H1 (cell line): ENCODE data around the gene CTIF. TPM values are rescaled to one million over a fixed set of nuclear protein-coding genes. Genes with fewer than 3 reads are reported as not detected.
A peak's percentile ranks its signal among the peaks of the same experiment; 100 is the strongest.

Source experiments
- CTCF ChIA-PET: fragments of 300-600 bp; sonication (Branson Sonifier 250); formaldehyde crosslinking; loops from one replicate; lab custom pipeline; 2021; ENCODE audit not compliant: partially characterized antibody; lab: Charles Lee
- POLR2A ChIA-PET: fragments of 300-600 bp; sonication (Branson Sonifier 250); formaldehyde crosslinking; loops from one replicate; lab custom pipeline; 2021; ENCODE audit warnings: inconsistent platforms; ENCODE audit not compliant: partially characterized antibody; lab: Charles Lee
- DNase-seq, 2 experiments: peaks; one replicate each; pipeline versions ENCODE4 v3.0.0 to v3.0.0-alpha.2; 2010 to 2022; ENCODE audit warnings: low spot score in 2 of 2, low read depth in 1 of 2, mixed read lengths in 1 of 2
- FAIRE-seq: peaks from 2 replicates; lab custom pipeline; 2011; peaks lifted over from hg19 to GRCh38; lab: Jason Lieb, UNC
- H2AFZ ChIP-seq: 2 replicates; pipeline ENCODE4 v1.8.1; 2012; ENCODE audit warnings: low read length, inconsistent platforms
- H2AK5ac ChIP-seq: 2 replicates; pipeline ENCODE4 v1.6.1; 2013; ENCODE audit warnings: low read depth, low read length
- H2BK120ac ChIP-seq: replicated peaks from 2 replicates; pipeline ENCODE3; 2013; ENCODE audit warnings: low read depth, low read length, inconsistent platforms
- H2BK12ac ChIP-seq: 2 replicates; pipeline ENCODE4 v1.6.1; 2013; ENCODE audit warnings: low read depth, low read length
- H2BK15ac ChIP-seq: 2 replicates; pipeline ENCODE4 v1.6.1; 2013; ENCODE audit warnings: low read length
- H2BK20ac ChIP-seq: 2 replicates; pipeline ENCODE4 v1.6.1; 2013; ENCODE audit warnings: low read length
- H2BK5ac ChIP-seq: 2 replicates; pipeline ENCODE4 v1.6.1; 2013; ENCODE audit warnings: low read depth, low read length
- H3K14ac ChIP-seq: 2 replicates; pipeline ENCODE4 v1.6.1; 2013; ENCODE audit warnings: inconsistent platforms; ENCODE audit not compliant: insufficient read length
- H3K18ac ChIP-seq: 2 replicates; pipeline ENCODE4 v1.6.1; 2013; ENCODE audit warnings: low read length; ENCODE audit errors: extremely low read depth
- H3K23ac ChIP-seq: 2 replicates; pipeline ENCODE4 v1.6.1; 2013; ENCODE audit warnings: inconsistent platforms; ENCODE audit not compliant: insufficient read length
- H3K23me2 ChIP-seq: 2 replicates; pipeline ENCODE4 v1.6.1; 2013; ENCODE audit warnings: low read depth, low read length
- H3K27ac ChIP-seq: 2 replicates; pipeline ENCODE4 v1.6.1; 2011; ENCODE audit warnings: low read depth, low read length, inconsistent platforms
- H3K27me3 ChIP-seq, 4 experiments: replicated peaks in 1 of 4; 1 replicate in 1 of 4; 2 replicates in 3 of 4; pipeline versions ENCODE4 v1.6.1 to v1.8.1; 2011 to 2013; ENCODE audit warnings: low read length in 3 of 4, mild to moderate bottlenecking in 3 of 4, inconsistent platforms in 2 of 4, mixed read lengths in 2 of 4, moderate library complexity in 1 of 4; ENCODE audit not compliant: control insufficient read depth in 3 of 4, insufficient read depth in 3 of 4; ENCODE audit errors: extremely low read depth in 1 of 4
- H3K36me3 ChIP-seq, 4 experiments: 2 replicates each; pipeline versions ENCODE4 v1.6.1 to v1.8.1; 2011 to 2013; ENCODE audit warnings: mild to moderate bottlenecking in 4 of 4, low read length in 3 of 4, moderate library complexity in 2 of 4, control low read depth in 1 of 4, inconsistent platforms in 1 of 4; ENCODE audit not compliant: insufficient read depth in 4 of 4, control insufficient read depth in 2 of 4
- H3K4ac ChIP-seq: replicated peaks from 2 replicates; pipeline ENCODE3; 2013; ENCODE audit warnings: low read length, low read depth, mixed read lengths, inconsistent platforms; ENCODE audit not compliant: insufficient read length
- H3K4me1 ChIP-seq, 4 experiments: replicated peaks in 1 of 4; 1 replicate in 1 of 4; 2 replicates in 3 of 4; pipeline versions ENCODE4 v1.6.1 to v1.8.1; 2011 to 2013; ENCODE audit warnings: low read length in 3 of 4, inconsistent platforms in 2 of 4, mixed read lengths in 1 of 4; ENCODE audit not compliant: insufficient read depth in 4 of 4, control insufficient read depth in 3 of 4
- H3K4me2 ChIP-seq, 2 experiments: 2 replicates each; pipeline versions ENCODE4 v1.6.1 to v1.8.1; 2011 to 2013; ENCODE audit warnings: low read depth in 2 of 2, low read length in 2 of 2, control low read depth in 1 of 2, inconsistent platforms in 1 of 2, mild to moderate bottlenecking in 1 of 2; ENCODE audit not compliant: insufficient read depth in 1 of 2
- H3K4me3 ChIP-seq, 4 experiments: fragments of 200-600, 300-600 bp in 1 of 4; sonication (generic), shearing (Covaris generic), sonication (Bioruptor Twin) in 1 of 4; 2 replicates each; pipeline versions ENCODE4 v1.5.1 to v1.8.1; 2011 to 2016; ENCODE audit warnings: low read length in 4 of 4, low read depth in 3 of 4, control low read depth in 2 of 4, inconsistent platforms in 2 of 4, mild to moderate bottlenecking in 2 of 4, mixed read lengths in 1 of 4, moderate library complexity in 1 of 4; ENCODE audit not compliant: insufficient read depth in 2 of 4; ENCODE audit errors: extremely low read depth in 1 of 4
- H3K56ac ChIP-seq: replicated peaks from 2 replicates; pipeline ENCODE3; 2013; ENCODE audit warnings: low read depth, mild to moderate bottlenecking, mixed read lengths, low read length, inconsistent platforms; ENCODE audit not compliant: insufficient read length
- H3K79me1 ChIP-seq: 2 replicates; pipeline ENCODE4 v1.6.1; 2013; ENCODE audit warnings: low read depth, low read length, control low read depth
- H3K79me2 ChIP-seq, 2 experiments: 2 replicates each; pipeline versions ENCODE4 v1.6.1 to v1.8.1; 2012 to 2013; ENCODE audit warnings: low read length in 2 of 2, mild to moderate bottlenecking in 2 of 2, inconsistent platforms in 1 of 2; ENCODE audit not compliant: insufficient read depth in 2 of 2, control insufficient read depth in 1 of 2
- H3K9ac ChIP-seq, 4 experiments: replicated peaks in 1 of 4; 1 replicate in 1 of 4; 2 replicates in 3 of 4; pipeline versions ENCODE4 v1.6.1 to v1.8.1; 2011 to 2013; ENCODE audit warnings: low read depth in 3 of 4, low read length in 3 of 4, control low read depth in 2 of 4, mild to moderate bottlenecking in 2 of 4, moderate library complexity in 2 of 4, inconsistent platforms in 1 of 4; ENCODE audit errors: extremely low read depth in 1 of 4
- H3K9me3 ChIP-seq, 2 experiments: 2 replicates each; pipeline versions ENCODE4 v1.6.1 to v1.8.1; 2012 to 2013; ENCODE audit warnings: mild to moderate bottlenecking in 2 of 2, moderate library complexity in 2 of 2, control low read depth in 1 of 2, inconsistent platforms in 1 of 2, low read depth in 1 of 2, low read length in 1 of 2, mixed read lengths in 1 of 2; ENCODE audit not compliant: insufficient read depth in 2 of 2
- H4K20me1 ChIP-seq, 2 experiments: replicated peaks in 1 of 2; 2 replicates each; pipeline versions ENCODE3 to v1.8.1; 2011 to 2013; ENCODE audit warnings: inconsistent platforms in 2 of 2, low read length in 2 of 2, mild to moderate bottlenecking in 1 of 2; ENCODE audit not compliant: insufficient read depth in 2 of 2, control insufficient read depth in 1 of 2
- H4K5ac ChIP-seq: 2 replicates; pipeline ENCODE4 v1.6.1; 2013; ENCODE audit warnings: low read length, low read depth, mixed read lengths, inconsistent platforms; ENCODE audit not compliant: insufficient read length
- H4K8ac ChIP-seq: 2 replicates; pipeline ENCODE4 v1.8.0; 2013; ENCODE audit warnings: mild to moderate bottlenecking, moderate library complexity, low read length, inconsistent platforms; ENCODE audit not compliant: insufficient read depth; ENCODE audit errors: extremely low read depth
- H4K91ac ChIP-seq: replicated peaks from 2 replicates; pipeline ENCODE3; 2013; ENCODE audit warnings: low read length, mixed read lengths, inconsistent platforms; ENCODE audit not compliant: insufficient read length
- ASH2L ChIP-seq: fragments of 200-600, 300-600 bp; sonication (generic); IDR thresholded peaks from one replicate; pipeline ENCODE4 v1.7.1; 2017; ENCODE audit warnings: low read length
- CHD2 ChIP-seq: IDR thresholded peaks from 2 replicates; pipeline ENCODE4 v1.6.1; 2012; ENCODE audit warnings: low read length, improper control_type of control experiment
- CTCF ChIP-seq, 3 experiments: IDR thresholded peaks; 1 replicate in 2 of 3; 2 replicates in 1 of 3; pipeline versions ENCODE4 v1.5.1 to v1.6.1; 2011; ENCODE audit warnings: low read length in 3 of 3, mild to moderate bottlenecking in 3 of 3, inconsistent platforms in 2 of 3, low read depth in 1 of 3, moderate library complexity in 1 of 3; ENCODE audit not compliant: insufficient read depth in 1 of 3; ENCODE audit errors: control extremely low read depth in 1 of 3
- JUND ChIP-seq: IDR thresholded peaks from 2 replicates; pipeline ENCODE4 v1.6.1; 2011; ENCODE audit warnings: mild to moderate bottlenecking, improper control_type of control experiment, low read length
- RAD21 ChIP-seq, 2 experiments: IDR thresholded peaks in 1 of 2; conservative IDR thresholded peaks in 1 of 2; 2 replicates each; pipeline ENCODE4 v1.6.1; 2011; ENCODE audit warnings: low read depth in 2 of 2, low read length in 2 of 2, improper control_type of control experiment in 1 of 2, inconsistent platforms in 1 of 2, mild to moderate bottlenecking in 1 of 2, moderate library complexity in 1 of 2
- RBBP5 ChIP-seq: IDR thresholded peaks from 2 replicates; pipeline ENCODE4 v1.7.1; 2012; ENCODE audit warnings: low read depth, mild to moderate bottlenecking, inconsistent platforms, low read length, moderate library complexity, borderline replicate concordance
- TEAD4 ChIP-seq: IDR thresholded peaks from 2 replicates; pipeline ENCODE4 v1.6.1; 2012; ENCODE audit warnings: low read depth, low read length, inconsistent platforms, mixed read lengths
- YY1 ChIP-seq: IDR thresholded peaks from 2 replicates; pipeline ENCODE4 v1.6.1; 2011; ENCODE audit warnings: low read depth, mild to moderate bottlenecking, low read length
- WGBS, 2 experiments: shearing (Covaris generic) in 1 of 2; methylation state at CpG; one replicate each; pipeline versions ENCODE4 v1.1.6 to v1.1.7; 2013 to 2015; ENCODE audit warnings: low lambda C conversion rate in 2 of 2, mixed read lengths in 2 of 2, inconsistent platforms in 1 of 2, low coverage in 1 of 2, missing lambda C conversion rate in 1 of 2; ENCODE audit not compliant: insufficient replicate concordance in 2 of 2, insufficient coverage in 1 of 2, insufficient read length in 1 of 2; ENCODE audit errors: extremely low coverage in 1 of 2, missing lambda C conversion rate in 1 of 2; 5-methylcytosine and 5-hydroxymethylcytosine counted together
- polyA plus RNA-seq, 7 experiments: library from polyadenylated mRNA; depleted of rRNA in 3 of 7; stranded (reverse) in 5 of 7; unstranded in 2 of 7; fragments of >200 nt in 5 of 7; fragments of 200-250 nt in 2 of 7; gene quantifications; 1 replicate in 5 of 7; 2 replicates in 1 of 7; 4 replicates in 1 of 7; pipeline versions ENCODE4 v1.2.1 to v1.2.3, GENCODE V29; 2011 to 2013; ENCODE audit warnings: missing spikeins in 2 of 7, mixed read lengths in 2 of 7
- total RNA-seq: library from RNA; stranded (reverse); fragmentation: NEBNext Ultra II Directional; extraction: Animal tissue kit (Norgen Biotek cat#: 25700); gene quantifications from 2 replicates; pipeline ENCODE4 v1.2.1, GENCODE V29; 2021

The CTIF gene
- total and polyA plus RNA-seq, 2 of the 8 experiments (the other 6 are each of a cell fraction or from before 2014, with no cell fraction given): 9.0 to 17.8 TPM

GRCh38 chr18:48827291-48828193, 288.7 kb downstream of the CTIF start:
- no peak overlapping the region for H3K9ac ChIP-seq
- H2BK15ac ChIP-seq: no peak overlapping the region
- H2BK20ac ChIP-seq: peak overlapping the region; percentile 3; the same call in 1 of the 2 replicates
- no peak overlapping the region for H3K4ac ChIP-seq
- H3K27me3 ChIP-seq: no peaks in the 10 kb centered on the region
- POLR2A ChIA-PET: interaction anchor here (0.7 to 1.8 kb wide), 5 partner anchors 9 to 95 kb away, joined by 3 to 6 read pairs (median 4); no protein-coding TSS in a partner anchor
- no peak overlapping the region for H2BK12ac ChIP-seq
- H3K4me3 ChIP-seq: peak overlapping the region in 2 of 4 experiments; percentile 18 to 46; a peak in 3 of 8 replicates
- DNase-seq (peak in 1 of 2 experiments; percentile 62), FAIRE-seq (peak; percentile 60)
- no peak overlapping the region for H3K14ac ChIP-seq
- no peak overlapping the region for H2AK5ac ChIP-seq
- no peak overlapping the region for H3K27ac ChIP-seq
- H2BK120ac ChIP-seq: no peak overlapping the region
- no peaks in the 10 kb centered on the region for H3K36me3 ChIP-seq
- peaks cover 11 to 30% (median 21%) of the 10 kb centered on the region in 4 experiments for H3K4me1 ChIP-seq
- CTCF ChIA-PET: interaction anchor here (0.5 to 5.3 kb wide), 18 partner anchors 8 to 620 kb away, joined by 3 to 28 read pairs (median 4); no protein-coding TSS in a partner anchor
- no peak overlapping the region for H3K56ac ChIP-seq
- H3K23ac ChIP-seq: no peak overlapping the region
- peaks cover 2% of the 10 kb centered on the region; the same call in 1 of the 2 replicates for H3K23me2 ChIP-seq
- H3K79me2 ChIP-seq: no peaks in the 10 kb centered on the region
- H3K4me2 ChIP-seq: peak overlapping the region; percentile 46 to 65
- H2AFZ ChIP-seq: no peak overlapping the region
- H4K5ac ChIP-seq: no peak overlapping the region
- H4K8ac ChIP-seq: no peak overlapping the region
- WGBS, 2 experiments: 26% methylated on average over 21 of the region's 21 CpGs; no CpG with 5 or more reads in 1 of the 2 experiments
- no peaks in the 10 kb centered on the region for H3K9me3 ChIP-seq
- no peak overlapping the region for H4K91ac ChIP-seq
- no peaks in the 10 kb centered on the region for H4K20me1 ChIP-seq
- H3K79me1 ChIP-seq: no peaks in the 10 kb centered on the region
- 0 out of 2 replicates have a peak overlapping the region, but pooled peaks have one; percentile 49 for H3K18ac ChIP-seq
- H2BK5ac ChIP-seq: 0 out of 2 replicates have a peak overlapping the region, but pooled peaks have one; percentile 56
- TF ChIP-seq ASH2L (peak; percentile 27), CHD2 (no peak), JUND (no peak), TEAD4 (peak; percentile 79), RAD21 (IDR thresholded peaks at IDR 0.05 in 1 of 2, conservative IDR thresholded peaks at IDR 0.05 in 1 of 2; ENCODE audit: low read depth in 2 of 2, low read length in 2 of 2) (peak in 1 of 2 experiments; percentile 5; a peak in 1 of 4 replicates), YY1 (0 out of 2 replicates have a peak, but pooled peaks have one; percentile 13), RBBP5 (no peak), CTCF (IDR thresholded peaks at IDR 0.05; ENCODE audit: control extremely low read depth in 1 of 3, insufficient read depth in 1 of 3, low read depth in 1 of 3, low read length in 3 of 3) (no peak)
